Endothelial cell (in vitro differentiated cells): ENCODE data around the gene TBC1D23. TPM values are rescaled to one million over a fixed set of nuclear protein-coding genes. Genes with fewer than 3 reads are reported as not detected.
"Not testable (repeated sequence)": the region's sequence is repeated elsewhere in the genome, so short reads cannot be mapped to it uniquely, and the experiment has no call there.

ENCODE experiments used
- DNase-seq: peaks from one replicate; pipeline ENCODE4 v3.0.0; 2021; ENCODE audit warnings: low spot score
- H3K27ac Mint-ChIP-seq: one replicate; pipeline ENCODE4 v1.8.0; 2021; ENCODE audit warnings: mixed read lengths, inconsistent platforms; ENCODE audit not compliant: unreplicated experiment
- H3K27me3 Mint-ChIP-seq: one replicate; pipeline ENCODE4 v1.8.0; 2021; ENCODE audit warnings: mild to moderate bottlenecking, moderate library complexity, mixed read lengths, inconsistent platforms; ENCODE audit not compliant: unreplicated experiment
- H3K36me3 Mint-ChIP-seq: one replicate; pipeline ENCODE4 v1.8.0; 2021; ENCODE audit warnings: mild to moderate bottlenecking, low read depth, mixed read lengths, inconsistent platforms; ENCODE audit not compliant: unreplicated experiment
- H3K4me1 Mint-ChIP-seq: one replicate; pipeline ENCODE4 v1.8.0; 2021; ENCODE audit warnings: mild to moderate bottlenecking, mixed read lengths, inconsistent platforms; ENCODE audit not compliant: unreplicated experiment
- H3K4me3 Mint-ChIP-seq: one replicate; pipeline ENCODE4 v1.8.0; 2021; ENCODE audit warnings: mild to moderate bottlenecking, mixed read lengths, inconsistent platforms; ENCODE audit not compliant: unreplicated experiment
- H3K9me3 Mint-ChIP-seq: one replicate; pipeline ENCODE4 v1.8.0; 2021; ENCODE audit warnings: mixed read lengths, inconsistent platforms; ENCODE audit not compliant: unreplicated experiment
- CTCF ChIP-seq: fragments of 200-600 bp; sonication (generic); IDR thresholded peaks from one replicate; pipeline ENCODE4 v1.5.0; 2021; ENCODE audit warnings: antibody characterized with exemption; ENCODE audit not compliant: unreplicated experiment
- total RNA-seq: library from RNA; stranded (reverse); fragmentation: NEBNext Ultra II Directional; extraction: Animal tissue kit (Norgen Biotek cat#: 25700); gene quantifications from one replicate; pipeline ENCODE4 v1.2.1, GENCODE V29; 2021; ENCODE audit not compliant: unreplicated experiment

TBC1D23 gene
- total RNA-seq, 1 donor from 2014 or later, result 31.2 TPM

DNA sequence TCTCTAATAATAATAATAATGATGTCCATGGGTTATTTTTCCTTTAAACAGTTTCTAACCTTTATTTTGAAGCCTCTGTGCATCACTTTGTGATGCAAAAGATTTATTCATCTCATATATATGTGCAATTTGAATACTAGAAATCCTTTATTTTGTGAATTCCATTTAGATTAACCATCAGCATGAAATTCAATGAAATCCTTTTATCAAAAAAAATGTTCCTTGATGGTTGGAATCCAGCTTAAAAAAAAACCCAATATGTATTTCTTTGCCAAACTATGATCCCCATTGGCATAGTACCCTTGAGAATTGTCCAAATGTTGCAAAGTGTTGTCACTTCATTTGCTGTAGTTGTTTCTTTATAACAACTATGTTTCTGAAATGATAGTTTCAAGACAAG, 7.4 kb downstream of the TBC1D23 start:
- Mint-ChIP-seq H3K4me3 (no peak overlapping the region), H3K4me1 (peaks cover 2% of the 10 kb centered on the region), H3K27ac (no peak overlapping the region), H3K9me3 (no peaks in the 10 kb centered on the region), H3K27me3 (no peaks in the 10 kb centered on the region), H3K36me3 (no peaks in the 10 kb centered on the region)
- DNase-seq, result no peak
- TF ChIP-seq CTCF, result no peak

- H3K36me3 Mint-ChIP-seq, result no peaks in the 10 kb centered on the region
- H3K27me3 Mint-ChIP-seq, result no peaks in the 10 kb centered on the region
- no peak for DNase-seq
- H3K9me3 Mint-ChIP-seq, result no peaks in the 10 kb centered on the region
- H3K27ac Mint-ChIP-seq, result no peak overlapping the region
- TF ChIP-seq CTCF, result no peak
- H3K4me3 Mint-ChIP-seq, result no peak overlapping the region
- no peaks in the 10 kb centered on the region for H3K4me1 Mint-ChIP-seq
These were observed 8.2 kb downstream of the TBC1D23 start for GRCh38 chr3:100269001-100269400.

- no peaks in the 10 kb centered on the region for H3K9me3 Mint-ChIP-seq
- no peaks in the 10 kb centered on the region for H3K36me3 Mint-ChIP-seq
- no peaks in the 10 kb centered on the region for H3K4me1 Mint-ChIP-seq
- H3K27ac Mint-ChIP-seq, result no peak overlapping the region
- H3K27me3 Mint-ChIP-seq, result no peaks in the 10 kb centered on the region
- H3K4me3 Mint-ChIP-seq, result no peak overlapping the region
- no peak for DNase-seq
- no peak for TF ChIP-seq CTCF
These were observed 8.8 kb downstream of the TBC1D23 start for GRCh38 chr3:100269410-100270214.

GRCh38 chr3:100270215-100270583, 9.4 kb downstream of the TBC1D23 start:
- H3K36me3 Mint-ChIP-seq, result no peaks in the 10 kb centered on the region
- no peaks in the 10 kb centered on the region for H3K27me3 Mint-ChIP-seq
- H3K4me1 Mint-ChIP-seq, result no peaks in the 10 kb centered on the region
- TF ChIP-seq CTCF, result no peak
- no peak for DNase-seq
- no peak overlapping the region for H3K27ac Mint-ChIP-seq
- no peak overlapping the region for H3K4me3 Mint-ChIP-seq
- no peaks in the 10 kb centered on the region for H3K9me3 Mint-ChIP-seq

GRCh38 chr3:100271522-100271921, 10.7 kb downstream of the TBC1D23 start:
- Mint-ChIP-seq H3K4me1 (no peaks in the 10 kb centered on the region), H3K4me3 (no peak overlapping the region), H3K27ac (no peak overlapping the region), H3K9me3 (no peaks in the 10 kb centered on the region), H3K27me3 (no peaks in the 10 kb centered on the region), H3K36me3 (no peaks in the 10 kb centered on the region)
- DNase-seq, result no peak
- TF ChIP-seq CTCF, result no peak

GRCh38 chr3:100272797-100273611, 12.2 kb downstream of the TBC1D23 start:
- DNase-seq, H3K4me1 Mint-ChIP-seq, H3K27me3 Mint-ChIP-seq, H3K4me3 Mint-ChIP-seq, H3K9me3 Mint-ChIP-seq, H3K27ac Mint-ChIP-seq, H3K36me3 Mint-ChIP-seq: not testable (repeated sequence)
